Heart right ventricle (tissue), 16 donors: ENCODE data around the gene KLHL22. TPM values are rescaled to one million over a fixed set of nuclear protein-coding genes. Genes with fewer than 3 reads are reported as not detected.

Source experiments
- ATAC-seq, 8 donors: fragments of 200-7000 bp; cut with Tn5 transposase; one replicate each; pipeline ENCODE4 v1.9.1; 2020; ENCODE audit warnings: mild to moderate bottlenecking in 8 of 8, moderate library complexity in 8 of 8, moderate number of reproducible peaks in 1 of 8
- DNase-seq, 2 donors: peaks; one replicate each; pipeline ENCODE4 v3.0.0-alpha.2; 2020
- H3K27ac ChIP-seq, 10 donors: fragments of 200-600 bp; sonication (generic) in 2 of 10; one replicate each; pipeline versions ENCODE4 v1.5.0 to v1.8.0; 2020 to 2022; ENCODE audit warnings: mild to moderate bottlenecking in 3 of 10
- H3K27me3 ChIP-seq, 7 donors: fragments of 200-600 bp; one replicate each; pipeline ENCODE4 v1.8.0; 2021 to 2022; ENCODE audit warnings: mild to moderate bottlenecking in 2 of 7
- H3K36me3 ChIP-seq, 9 donors: fragments of 200-600 bp; sonication (generic) in 1 of 9; one replicate each; pipeline versions ENCODE4 v1.5.0 to v1.8.0; 2020 to 2022; ENCODE audit warnings: mild to moderate bottlenecking in 2 of 9
- H3K4me1 ChIP-seq, 9 donors: fragments of 200-600 bp; sonication (generic) in 1 of 9; one replicate each; pipeline versions ENCODE4 v1.5.0 to v1.8.0; 2020 to 2022; ENCODE audit warnings: mild to moderate bottlenecking in 4 of 9
- H3K4me3 ChIP-seq, 10 donors: fragments of 200-600 bp; sonication (generic) in 2 of 10; one replicate each; pipeline versions ENCODE4 v1.5.0 to v1.8.0; 2020 to 2022; ENCODE audit warnings: mild to moderate bottlenecking in 7 of 10, moderate library complexity in 2 of 10
- H3K9me3 ChIP-seq, 11 donors: fragments of 200-600 bp in 10 of 11; sonication (generic) in 2 of 11; one replicate each; pipeline versions ENCODE4 v1.5.0 to v1.8.0; 2013 to 2022; ENCODE audit warnings: mild to moderate bottlenecking in 2 of 11, control low read depth in 1 of 11, moderate library complexity in 1 of 11
- CTCF ChIP-seq, 9 donors: fragments of 200-600 bp; sonication (generic) in 2 of 9; IDR thresholded peaks; one replicate each; pipeline versions ENCODE4 v1.5.0 to v1.8.0; 2021 to 2022; ENCODE audit warnings: antibody characterized with exemption in 9 of 9, mild to moderate bottlenecking in 5 of 9, moderate library complexity in 1 of 9
- WGBS, 2 donors: extraction: QIAGEN DNeasy Blood & Tissue Kit; methylation state at CpG; one replicate each; pipeline ENCODE4 v1.1.7; 2013; ENCODE audit warnings: inconsistent platforms in 1 of 2; 5-methylcytosine and 5-hydroxymethylcytosine counted together
- intact Hi-C, 10 donors: fragments of 100-400 bp; cut with DNase I; formaldehyde crosslinking; loops; one replicate each; pipeline versions ENCODE4 v1.11.1 to v1.14.2; 2022
- polyA plus RNA-seq, 2 donors: library from polyadenylated mRNA; stranded (reverse); fragments of 200-250 nt; gene quantifications; one replicate each; pipeline ENCODE4 v1.2.3, GENCODE V29; 2013
- total RNA-seq, 10 donors: library from RNA; stranded (reverse); fragmentation: NEBNext Ultra II Directional in 3 of 10; extraction: Animal tissue kit (Norgen Biotek cat#: 25700) in 3 of 10; gene quantifications; one replicate each; pipeline versions ENCODE4 v1.2.1 to v1.2.4, GENCODE V29; 2021 to 2023
- donor health status: Arrhythmogenic right ventricular cardiomyopathy.
- donor health status: ischemic (EF 13 %, LVEDD 7.1; RV severe dilation, severe dysfunction).
- donor health status: healthy with polysubstance abuse.
- donor health status: DM: no; HTN: yes; CAD: no.
- donor health status: DM: no; HTN: no; CAD: no.
- donor health status: ischemic (EF 25% LVEDD 6.9; RV normal size, moderate dysfunction).
- donor health status: ischemic (EF 25% LVEDD 5.7; RV mildly dilated, moderate dysfunction).
- donor health status: healthy.
- donor health status: DM: yes; HTN: yes; CAD: no.
- donor health status: Ischemic cardiomyopathy.
- donor health status: ischemic (EF 35%, LVEDD 5.7; RV mildly dilated, moderate dysfunction).
- donor health status: nonischemic (EF 11% LVEDD 7.7; RV severe dilation, severe dysfunction).
- donor health status: DM: yes; HTN: yes; CAD: no.
- donor health status: PGD.
- donor health status: ischemic (EF 29% LVEDD 5.4; RV normal size, mild dysfunction).
- donor health status: nonischemic (EF 23%, LVEDD 6.1; RV moderate dilation, normal function).

The KLHL22 gene
- total and polyA plus RNA-seq, 12 donors: 11.3 to 29.3 (median 17.3) TPM

DNA sequence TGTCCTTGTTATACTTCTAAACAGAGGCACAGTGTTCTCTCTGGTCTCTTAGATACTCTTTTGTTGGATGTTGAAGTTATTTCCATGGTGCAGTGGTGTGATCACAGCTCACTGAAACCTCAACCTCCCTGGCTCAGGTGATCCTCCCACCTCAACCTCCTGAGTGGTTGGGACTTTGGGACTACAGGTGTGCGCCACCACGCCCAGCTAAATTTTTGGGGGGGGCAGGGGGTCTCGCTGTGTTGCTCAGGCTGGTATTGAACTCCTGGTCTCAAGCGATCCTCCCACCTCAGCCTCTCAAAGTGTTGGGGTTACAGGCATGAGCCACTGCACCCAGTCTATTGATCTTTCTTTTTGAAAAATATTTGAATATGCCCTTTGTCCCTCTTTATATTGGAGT, 86.7 kb downstream of the KLHL22 start:
- no peaks in the 10 kb centered on the region for H3K9me3 ChIP-seq
- ATAC-seq (no peak), DNase-seq (no peak)
- H3K4me1 ChIP-seq: no peaks in the 10 kb centered on the region
- intact Hi-C loops: no loop called here
- H3K27ac ChIP-seq: no peak overlapping the region
- H3K27me3 ChIP-seq: no peaks in the 10 kb centered on the region
- 93 to 95% methylated on average over 4 of the region's 4 CpGs for WGBS, 2 donors
- H3K36me3 ChIP-seq: peaks cover 0 to 42% (median 20%) of the 10 kb centered on the region in 9 donors
- TF ChIP-seq CTCF (IDR thresholded peaks at IDR 0.05): no peak
- H3K4me3 ChIP-seq: no peak overlapping the region

DNA sequence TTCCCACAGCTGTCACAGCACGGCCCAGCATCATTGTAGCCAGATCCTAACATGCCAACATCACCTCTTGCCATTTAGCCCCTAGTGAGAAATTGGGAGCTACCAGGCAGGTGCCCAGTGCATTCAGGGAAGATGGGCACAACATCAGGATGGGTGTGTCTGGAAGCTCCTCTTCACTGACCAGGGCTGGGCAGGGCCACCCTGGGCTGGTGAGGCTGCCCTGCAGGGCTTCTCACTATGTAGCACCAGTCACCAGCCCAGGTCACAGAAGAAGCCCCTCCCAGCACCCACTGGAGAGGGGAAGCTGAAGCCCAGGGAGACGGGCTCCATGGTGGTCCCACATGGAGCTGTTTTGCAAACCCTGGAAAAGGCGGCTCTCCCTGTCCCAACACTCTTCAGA, 87.8 kb downstream of the KLHL22 start:
- TF ChIP-seq CTCF (IDR thresholded peaks at IDR 0.05): no peak
- no peak for ATAC-seq

DNA sequence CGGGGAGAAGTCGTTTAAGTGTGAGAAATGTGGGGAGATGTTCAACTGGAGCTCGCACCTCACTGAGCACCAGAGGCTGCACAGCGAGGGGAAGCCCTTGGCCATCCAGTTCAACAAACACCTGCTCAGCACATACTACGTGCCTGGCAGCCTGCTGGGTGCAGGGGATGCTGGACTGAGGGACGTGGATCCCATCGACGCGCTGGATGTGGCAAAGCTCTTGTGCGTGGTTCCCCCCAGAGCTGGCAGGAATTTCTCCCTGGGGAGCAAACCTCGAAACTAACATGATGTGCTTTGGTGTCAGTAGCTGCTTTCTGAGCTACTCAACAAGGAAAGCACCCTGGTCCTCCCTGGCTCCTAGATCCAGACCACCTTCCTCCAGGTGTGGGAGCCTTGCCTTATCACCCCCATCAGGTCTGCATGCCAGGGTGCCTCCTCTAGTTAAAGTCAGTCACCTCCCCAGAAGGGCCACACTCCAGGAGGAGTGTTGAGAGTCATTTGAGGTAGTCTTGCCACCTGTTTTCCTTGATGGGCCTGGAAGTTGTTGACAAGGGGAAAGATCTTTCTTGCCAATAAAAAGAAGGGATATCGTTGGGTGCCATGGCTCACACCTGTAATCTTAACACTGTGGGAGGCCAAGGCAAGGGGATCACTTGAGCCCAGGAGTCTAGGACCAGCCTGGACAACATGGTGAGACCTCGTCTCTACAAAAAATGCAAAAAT, 88.7 kb downstream of the KLHL22 start:
- no peak for TF ChIP-seq CTCF (IDR thresholded peaks at IDR 0.05)
- Histone ChIP-seq H3K36me3 (peaks cover 0 to 53% (median 20%) of the 10 kb centered on the region in 9 donors), H3K9me3 (no peaks in the 10 kb centered on the region), H3K27me3 (no peaks in the 10 kb centered on the region), H3K4me1 (no peaks in the 10 kb centered on the region), H3K4me3 (no peak overlapping the region), H3K27ac (no peak overlapping the region)
- ATAC-seq (no peak), DNase-seq (no peak)
- intact Hi-C loops: no loop called here
- 94 to 95% methylated on average over 13 of the region's 13 CpGs for WGBS, 2 donors

More for the DNA sequence above, 87.8 kb downstream of the KLHL22 start:
- intact Hi-C loops: no loop called here
- DNase-seq: no peak
- Histone ChIP-seq H3K27ac (no peak overlapping the region), H3K4me1 (no peaks in the 10 kb centered on the region), H3K4me3 (no peak overlapping the region), H3K36me3 (peaks cover 0 to 51% (median 20%) of the 10 kb centered on the region in 9 donors), H3K27me3 (no peaks in the 10 kb centered on the region), H3K9me3 (no peaks in the 10 kb centered on the region)
- 80 to 89% methylated on average over 3 of the region's 3 CpGs for WGBS, 2 donors

- H3K27me3 ChIP-seq: no peaks in the 10 kb centered on the region
- no peak overlapping the region for H3K4me3 ChIP-seq
- no peaks in the 10 kb centered on the region for H3K4me1 ChIP-seq
- H3K36me3 ChIP-seq: peaks cover 0 to 59% (median 20%) of the 10 kb centered on the region in 9 donors
- intact Hi-C loops: no loop called here
- TF ChIP-seq CTCF (IDR thresholded peaks at IDR 0.05): no peak
- H3K9me3 ChIP-seq: no peaks in the 10 kb centered on the region
- ATAC-seq (peak in 2 of 8 donors; percentile 25 to 52), DNase-seq (no peak)
- 96 to 97% methylated on average over 62 of the region's 62 CpGs for WGBS, 2 donors
- H3K27ac ChIP-seq: no peak overlapping the region
Measured at GRCh38 chr22:20405931-20406685, 89.5 kb downstream of the KLHL22 start.
